HS-27A (cell line): ENCODE results near the gene KRT38.

Experiments used
- DNase-seq: peaks from one replicate; pipeline ENCODE4 v3.0.0-alpha.2; 2012; ENCODE audit warnings: low read depth, missing footprints

The KRT38 gene

DNA sequence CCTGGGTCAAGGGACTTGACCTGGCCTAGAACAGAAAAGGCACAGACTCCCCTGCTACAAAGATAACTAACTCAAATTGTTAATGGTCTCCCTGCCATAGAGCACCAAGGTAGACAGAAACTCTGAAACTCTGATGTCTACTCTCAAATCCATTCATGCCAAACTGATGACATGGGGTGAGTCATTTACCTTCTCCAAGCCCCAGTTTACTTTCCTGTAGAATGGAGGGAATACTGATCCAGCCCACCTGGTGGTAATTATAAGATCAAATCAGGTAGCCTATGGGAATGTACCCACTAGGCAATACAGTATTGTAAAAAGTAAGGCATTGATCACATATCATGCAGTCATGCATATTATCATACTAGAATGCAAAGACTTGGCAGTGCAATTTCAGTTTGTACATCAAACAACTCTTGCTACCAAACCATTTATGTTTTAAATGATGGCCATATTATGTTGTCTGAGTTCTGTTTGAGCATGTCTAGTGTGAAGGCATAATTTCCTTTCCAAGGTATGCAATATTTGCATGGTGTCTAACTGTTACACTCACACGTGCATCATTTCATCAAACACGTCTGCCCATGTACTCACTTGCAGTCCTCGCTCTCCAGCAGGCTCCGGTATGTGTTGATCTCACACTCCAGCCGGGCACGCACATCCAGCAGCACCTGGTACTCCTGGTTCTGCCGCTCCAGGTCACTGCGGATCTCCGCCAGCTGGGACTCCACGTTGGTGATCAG is 46.4 kb downstream of the KRT38 start:
- DNase-seq = no peak

DNA sequence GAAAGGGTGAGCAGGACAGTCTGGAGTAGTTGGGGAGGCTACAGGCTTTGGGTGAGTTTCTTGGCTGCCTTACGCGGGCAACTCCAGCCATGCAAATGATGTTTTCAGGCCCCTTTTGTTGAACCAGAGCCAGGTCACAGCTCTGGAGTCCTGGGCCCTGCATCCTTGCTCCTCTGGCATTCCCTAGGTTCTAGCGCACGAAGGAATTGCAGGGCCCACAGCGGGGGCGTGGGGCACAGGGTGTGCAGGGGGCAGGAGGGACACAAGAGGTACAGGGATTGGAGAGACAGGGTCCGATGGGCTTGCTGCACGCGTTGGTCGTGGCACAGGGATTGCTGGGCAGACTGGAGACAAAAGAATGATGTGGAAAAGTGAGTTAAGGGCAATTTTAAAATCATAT is 47.0 kb downstream of the KRT38 start:
- no peak for DNase-seq

DNA sequence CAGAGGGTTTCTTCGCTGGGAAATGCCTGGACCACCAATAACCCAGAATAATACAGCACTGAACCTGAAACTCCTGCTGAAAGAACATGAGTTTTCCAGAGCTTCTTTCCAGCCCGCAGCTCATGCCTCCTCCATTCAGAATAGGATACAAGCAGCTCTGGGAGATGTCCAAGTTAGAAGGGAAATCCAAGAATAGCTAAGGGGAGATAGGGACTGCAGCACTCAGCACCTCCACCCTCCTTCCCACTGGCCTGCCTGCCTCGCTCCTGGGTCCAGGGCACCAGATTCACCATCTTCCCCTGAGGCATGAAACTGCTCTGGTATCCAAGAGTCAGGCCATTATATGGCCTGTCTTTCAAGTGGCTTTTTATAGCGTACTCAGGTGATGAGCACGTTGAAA is 47.5 kb downstream of the KRT38 start:
- DNase-seq = no peak

DNA sequence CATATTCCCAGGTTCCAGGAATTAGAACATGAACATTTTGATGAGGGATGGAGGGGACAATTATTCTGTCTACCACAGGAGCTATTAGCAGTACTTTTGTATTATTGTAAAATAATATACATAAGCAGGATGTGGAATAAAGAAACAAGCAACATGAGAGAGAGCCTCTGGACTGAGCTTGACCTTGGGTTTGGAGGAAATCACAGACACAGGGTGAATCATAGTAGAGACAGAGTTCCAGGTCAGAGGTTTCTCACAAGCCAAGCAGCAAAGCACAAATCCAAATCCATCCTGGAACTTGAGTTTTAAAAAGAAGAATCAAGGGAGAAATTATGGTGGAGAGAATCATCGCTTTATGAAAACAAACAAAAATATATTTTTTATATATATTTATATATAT is 48.5 kb downstream of the KRT38 start:
- DNase-seq = no peak

DNA sequence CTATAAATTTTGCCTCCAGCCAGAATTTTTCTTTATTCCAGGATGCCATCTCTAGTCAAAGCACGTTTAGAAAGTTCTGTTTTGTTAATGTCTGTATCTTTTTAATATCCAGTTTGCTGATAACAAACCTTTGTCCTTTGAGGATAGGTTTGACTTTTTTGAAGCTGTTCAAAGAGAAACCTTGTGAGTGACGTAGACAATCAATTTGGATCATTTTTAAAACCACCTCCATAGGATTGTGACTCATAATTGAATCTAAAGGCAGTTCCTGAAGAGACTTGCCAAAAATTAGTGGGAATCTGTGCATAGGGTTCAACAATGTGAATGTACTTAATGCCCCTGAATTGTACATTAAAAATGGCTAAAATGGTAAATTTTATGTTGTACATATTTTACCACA is 49.2 kb downstream of the KRT38 start:
- no peak for DNase-seq

DNA sequence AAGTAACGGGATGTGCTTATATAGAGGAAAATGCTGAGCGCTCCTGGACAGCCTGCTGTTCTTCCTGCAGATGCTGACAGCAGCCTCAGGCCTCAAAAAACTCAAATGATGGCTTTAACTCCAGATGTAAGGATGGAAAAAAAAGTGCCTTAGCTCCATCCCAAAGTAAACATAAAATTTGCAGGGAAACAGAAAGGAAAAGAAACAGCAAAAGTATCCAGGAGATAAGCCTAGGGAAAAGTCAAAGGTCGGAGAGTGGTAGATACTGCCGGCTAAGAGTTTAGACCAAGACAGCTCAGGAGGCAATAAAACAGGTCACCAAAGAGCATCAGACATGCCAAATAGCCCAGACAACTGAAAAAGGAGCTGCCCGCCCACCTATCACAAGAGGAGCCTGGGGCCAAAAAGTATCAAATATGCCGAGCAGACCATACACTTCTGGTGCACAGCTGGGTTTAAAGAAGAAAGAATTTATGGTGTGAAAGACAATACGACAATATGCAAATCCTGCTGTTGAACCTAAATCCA is 50.3 kb downstream of the KRT38 start:
- no peak for DNase-seq

DNA sequence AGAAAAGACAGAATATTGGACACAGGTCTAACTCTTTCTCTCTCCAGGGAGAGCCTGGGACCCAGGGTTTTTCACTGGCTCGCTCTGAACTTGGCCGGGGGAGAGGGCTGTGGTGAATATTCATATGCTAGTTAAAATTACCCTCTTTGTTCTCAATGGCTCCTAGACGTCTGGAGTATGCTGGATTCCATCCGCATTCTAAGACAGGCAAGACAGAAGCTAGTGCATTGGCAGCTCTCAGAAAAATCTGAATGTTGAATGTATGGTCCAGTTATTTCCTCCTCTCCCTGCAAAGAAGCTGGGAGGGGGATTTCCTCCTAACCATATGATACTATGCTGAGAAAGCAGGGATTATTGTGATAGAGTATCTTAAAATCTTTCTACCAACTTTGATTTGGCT is 53.1 kb downstream of the KRT38 start:
- DNase-seq = no peak

DNA sequence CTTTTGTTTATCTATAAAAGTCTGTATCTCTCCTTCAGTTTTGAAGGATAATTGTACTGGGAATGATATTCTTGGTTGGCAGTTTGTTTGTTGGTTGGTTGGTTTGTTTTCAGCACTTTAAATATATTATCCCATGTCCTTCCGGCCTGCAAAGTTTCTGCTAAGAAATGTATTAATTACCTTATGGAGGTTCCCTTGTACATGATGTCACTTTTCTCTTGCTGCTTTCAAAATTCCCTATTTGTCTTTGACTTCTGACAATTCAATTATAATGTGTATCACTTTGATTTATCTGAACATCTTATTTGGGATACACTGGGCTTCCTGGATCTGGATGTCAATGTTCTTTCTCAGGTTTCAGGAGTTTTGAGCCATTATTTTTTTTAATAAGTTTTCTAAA is 54.6 kb downstream of the KRT38 start:
- DNase-seq = no peak
